K562 (cell line): ENCODE results near the gene ANKRD30A. TPM values are rescaled to one million over a fixed set of nuclear protein-coding genes. Genes with fewer than 3 reads are reported as not detected.

ENCODE experiments used
- ATAC-seq: fragments of 200-7000 bp; cut with Tn5 transposase; 3 replicates; pipeline ENCODE4 v1.9.1; 2020; ENCODE audit warnings: moderate library complexity
- BruUV-seq: library from RNA; stranded (reverse); fragments of 400-500 nt; replicated peaks from 2 replicates; lab custom pipeline; 2021; lab: Mats Ljungman, UMichigan
- CTCF ChIA-PET: fragments of 300-600 bp; formaldehyde crosslinking; extraction: SDS; loops from one replicate; lab custom pipeline; 2021; ENCODE audit warnings: low intra/inter-chr PET ratio; lab: Yijun Ruan, JAX
- POLR2A ChIA-PET: fragments of 300-600, 350-650 bp; sonication (Branson Sonifier 250); formaldehyde crosslinking; extraction: SDS; loops from one replicate; lab custom pipeline; 2021; ENCODE audit warnings: antibody characterized with exemption, inconsistent platforms; lab: Yijun Ruan, JAX
- DNase-seq, 4 experiments: peaks; one replicate each; pipeline versions ENCODE4 v3.0.0 to v3.0.0-alpha.2; 2011 to 2018; ENCODE audit warnings: low spot score in 3 of 4, mixed read lengths in 3 of 4; ENCODE audit errors: extremely low read depth in 1 of 4
- FAIRE-seq: peaks from 2 replicates; lab custom pipeline; 2011; peaks lifted over from hg19 to GRCh38; lab: Jason Lieb, UNC
- H2AFZ ChIP-seq: 2 replicates; pipeline ENCODE4 v1.6.0; 2011; ENCODE audit warnings: low read depth, low read length, control low read depth, inconsistent platforms
- H3K27ac ChIP-seq: fragments of 200-600 bp; 3 replicates; pipeline ENCODE4 v1.8.0; 2011; ENCODE audit warnings: low read depth, mild to moderate bottlenecking, control low read depth, inconsistent platforms, low read length, moderate library complexity, mixed read lengths; ENCODE audit errors: extremely low read depth
- H3K27me3 ChIP-seq, 2 experiments: fragments of 300-600 bp in 1 of 2; 2 replicates in 1 of 2; 3 replicates in 1 of 2; pipeline versions ENCODE4 v1.6.0 to v1.8.0; 2011; ENCODE audit warnings: inconsistent platforms in 2 of 2, low read length in 2 of 2, mild to moderate bottlenecking in 1 of 2, mixed read lengths in 1 of 2, moderate library complexity in 1 of 2; ENCODE audit not compliant: control insufficient read depth in 2 of 2, insufficient read depth in 2 of 2
- H3K36me3 ChIP-seq: fragments of 300-600 bp; 3 replicates; pipeline ENCODE4 v1.8.0; 2011; ENCODE audit warnings: mild to moderate bottlenecking, low read length, inconsistent platforms; ENCODE audit not compliant: control insufficient read depth, insufficient read depth
- H3K4me1 ChIP-seq, 2 experiments: fragments of 200-600 bp in 1 of 2; replicated peaks in 1 of 2; 2 replicates in 1 of 2; 3 replicates in 1 of 2; pipeline versions ENCODE4 v1.5.1 to v1.8.0; 2011; ENCODE audit warnings: inconsistent platforms in 2 of 2, low read length in 2 of 2, mild to moderate bottlenecking in 1 of 2, mixed read lengths in 1 of 2, moderate library complexity in 1 of 2; ENCODE audit not compliant: control insufficient read depth in 2 of 2, insufficient read depth in 2 of 2
- H3K4me2 ChIP-seq: 2 replicates; pipeline ENCODE4 v1.6.1; 2011; ENCODE audit warnings: low read length, control low read depth, inconsistent platforms, mixed read lengths; ENCODE audit not compliant: insufficient read depth
- H3K4me3 ChIP-seq: fragments of 200-600 bp; sonication (generic), shearing (Covaris generic); 2 replicates; pipeline ENCODE4 v1.5.1; 2016; ENCODE audit warnings: control low read depth, inconsistent platforms
- H3K79me2 ChIP-seq: fragments of 200-600 bp; 3 replicates; pipeline ENCODE4 v1.8.0; 2011; ENCODE audit warnings: low read length, inconsistent platforms; ENCODE audit not compliant: control insufficient read depth, insufficient read depth
- H3K9ac ChIP-seq, 2 experiments: 2 replicates each; pipeline versions ENCODE4 v1.6.0 to v1.6.1; 2011; ENCODE audit warnings: low read depth in 2 of 2, low read length in 2 of 2, control low read depth in 1 of 2, inconsistent platforms in 1 of 2, mild to moderate bottlenecking in 1 of 2, mixed read lengths in 1 of 2; ENCODE audit not compliant: insufficient read depth in 1 of 2
- H3K9me1 ChIP-seq: one replicate; pipeline ENCODE4 v1.6.0; 2011; ENCODE audit warnings: inconsistent platforms, mild to moderate bottlenecking, low read length, moderate library complexity; ENCODE audit not compliant: control insufficient read depth, insufficient read depth
- H3K9me3 ChIP-seq: replicated peaks from 2 replicates; pipeline ENCODE4 v1.5.1; 2011; ENCODE audit warnings: low read depth, low read length, inconsistent platforms; ENCODE audit not compliant: control insufficient read depth, insufficient read depth
- H4K20me1 ChIP-seq: replicated peaks from 2 replicates; pipeline ENCODE4 v1.6.1; 2011; ENCODE audit warnings: low read length, inconsistent platforms, mixed read lengths; ENCODE audit not compliant: control insufficient read depth, insufficient read depth
- CREBBP ChIP-seq: IDR thresholded peaks from one replicate; pipeline ENCODE4 v1.6.1; 2012; ENCODE audit warnings: low read depth, mild to moderate bottlenecking, control low read depth, inconsistent platforms, low read length
- HDAC2 ChIP-seq: fragments of 450-650 bp; IDR thresholded peaks from 2 replicates; pipeline ENCODE4 v1.6.1; 2016; ENCODE audit warnings: mild to moderate bottlenecking
- NFIX ChIP-seq: fragments of 250-450 bp; sonication (Bioruptor Pico); IDR thresholded peaks from 2 replicates; pipeline ENCODE4 v1.4.0; 2020; ENCODE audit warnings: low read depth, mild to moderate bottlenecking, moderate library complexity
- POLR3G ChIP-seq: IDR thresholded peaks from 2 replicates; pipeline ENCODE4 v1.6.1; 2011; ENCODE audit not compliant: insufficient read length, insufficient replicate concordance; ENCODE audit errors: extremely low read depth
- ZNF431 ChIP-seq: sonication (generic); formaldehyde crosslinking; IDR thresholded peaks from 2 replicates; pipeline ENCODE4 v1.8.0; 2022; ENCODE audit warnings: mild to moderate bottlenecking, missing genetic modification reagents
- WGBS: fragments of 100-300 bp; shearing (Covaris generic); methylation state at CpG from one replicate; pipeline ENCODE4 v1.1.6; 2016; ENCODE audit warnings: low coverage, mixed read lengths; ENCODE audit not compliant: insufficient coverage; ENCODE audit errors: missing lambda C conversion rate; 5-methylcytosine and 5-hydroxymethylcytosine counted together
- in situ Hi-C: fragments of 300-500 bp; cut with MboI; formaldehyde crosslinking; loops from 4 replicates; pipeline ENCODE4 v1.15.0; 2018; ENCODE audit warnings: inconsistent platforms, mixed read lengths
- intact Hi-C: fragments of 100-400 bp; cut with micrococcal nuclease; formaldehyde crosslinking; loops from 2 replicates; pipeline ENCODE4 v1.14.2; 2022
- polyA plus RNA-seq, 8 experiments: library from polyadenylated mRNA; depleted of rRNA in 4 of 8; stranded (reverse) in 5 of 8; unstranded in 3 of 8; fragments of >200 nt; fragmentation: Nextera tagmentation in 2 of 8; fragmentation: Illumina TruSeq in 1 of 8; extraction: Ambion mirVana in 2 of 8; extraction: Trizol in 1 of 8; gene quantifications; 2 replicates each; pipeline versions ENCODE4 v1.2.1 to v1.2.3, GENCODE V29; 2011 to 2014; ENCODE audit warnings: inconsistent platforms in 1 of 8, missing spikeins in 1 of 8
- total RNA-seq, 7 experiments: library from RNA; depleted of rRNA in 6 of 7; stranded (reverse); fragments of >200 nt in 6 of 7; fragmentation: Illumina TruSeq in 2 of 7; extraction: Trizol in 2 of 7; gene quantifications; 2 replicates each; pipeline versions ENCODE4 v1.2.1 to v1.2.3, GENCODE V29; 2011 to 2021; ENCODE audit warnings: low replicate concordance in 1 of 7
- TF ChIP-seq, protein P1 (sequence below): fragments of 450-650 bp; conservative IDR thresholded peaks from 2 replicates; pipeline ENCODE4 v1.6.1; 2016; ENCODE audit warnings: missing genetic modification characterization, low read depth, mild to moderate bottlenecking, missing compliant biosample characterization, moderate library complexity
- TF ChIP-seq, protein P2 (sequence below): fragments of 450-650 bp; IDR thresholded peaks from 2 replicates; pipeline ENCODE4 v1.6.1; 2017; ENCODE audit warnings: mild to moderate bottlenecking, moderate library complexity
- TF ChIP-seq, protein P3 (sequence below): fragments of 250-450 bp; sonication (Bioruptor Pico); IDR thresholded peaks from 2 replicates; pipeline ENCODE4 v1.5.1; 2021; ENCODE audit warnings: mild to moderate bottlenecking

The ANKRD30A gene
- total and polyA plus RNA-seq, 9 of the 15 experiments (the other 6 are each of a cell fraction or from before 2014, with no cell fraction given), result 0.04 to 0.09 (median 0.07) TPM; not detected in 6

DNA sequence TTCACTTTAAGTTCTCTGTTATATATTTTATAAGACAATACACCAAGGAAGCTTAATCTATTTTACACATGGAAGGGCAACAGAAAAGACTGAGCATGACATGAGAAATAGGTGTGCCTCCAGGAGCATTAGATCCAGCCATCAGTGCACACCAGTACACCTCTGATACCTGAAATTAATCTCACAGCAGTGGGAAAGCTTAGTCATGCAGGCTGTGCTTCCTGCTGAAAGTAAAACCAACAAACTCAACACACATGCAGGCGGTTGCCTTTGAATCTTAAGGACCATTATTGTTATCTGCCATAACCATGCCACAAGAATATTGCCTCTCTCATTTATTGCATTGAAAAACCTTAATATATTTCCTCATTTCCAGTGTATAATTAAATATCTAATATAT lies 16.4 kb upstream of the ANKRD30A start (continued):
- TF ChIP-seq, protein P1, sequence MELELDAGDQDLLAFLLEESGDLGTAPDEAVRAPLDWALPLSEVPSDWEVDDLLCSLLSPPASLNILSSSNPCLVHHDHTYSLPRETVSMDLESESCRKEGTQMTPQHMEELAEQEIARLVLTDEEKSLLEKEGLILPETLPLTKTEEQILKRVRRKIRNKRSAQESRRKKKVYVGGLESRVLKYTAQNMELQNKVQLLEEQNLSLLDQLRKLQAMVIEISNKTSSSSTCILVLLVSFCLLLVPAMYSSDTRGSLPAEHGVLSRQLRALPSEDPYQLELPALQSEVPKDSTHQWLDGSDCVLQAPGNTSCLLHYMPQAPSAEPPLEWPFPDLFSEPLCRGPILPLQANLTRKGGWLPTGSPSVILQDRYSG, result no peak
- TF ChIP-seq, protein P2, sequence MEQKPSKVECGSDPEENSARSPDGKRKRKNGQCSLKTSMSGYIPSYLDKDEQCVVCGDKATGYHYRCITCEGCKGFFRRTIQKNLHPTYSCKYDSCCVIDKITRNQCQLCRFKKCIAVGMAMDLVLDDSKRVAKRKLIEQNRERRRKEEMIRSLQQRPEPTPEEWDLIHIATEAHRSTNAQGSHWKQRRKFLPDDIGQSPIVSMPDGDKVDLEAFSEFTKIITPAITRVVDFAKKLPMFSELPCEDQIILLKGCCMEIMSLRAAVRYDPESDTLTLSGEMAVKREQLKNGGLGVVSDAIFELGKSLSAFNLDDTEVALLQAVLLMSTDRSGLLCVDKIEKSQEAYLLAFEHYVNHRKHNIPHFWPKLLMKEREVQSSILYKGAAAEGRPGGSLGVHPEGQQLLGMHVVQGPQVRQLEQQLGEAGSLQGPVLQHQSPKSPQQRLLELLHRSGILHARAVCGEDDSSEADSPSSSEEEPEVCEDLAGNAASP, result no peak
- no peak for TF ChIP-seq ZNF431 (CRISPR knock-in tag)

DNA sequence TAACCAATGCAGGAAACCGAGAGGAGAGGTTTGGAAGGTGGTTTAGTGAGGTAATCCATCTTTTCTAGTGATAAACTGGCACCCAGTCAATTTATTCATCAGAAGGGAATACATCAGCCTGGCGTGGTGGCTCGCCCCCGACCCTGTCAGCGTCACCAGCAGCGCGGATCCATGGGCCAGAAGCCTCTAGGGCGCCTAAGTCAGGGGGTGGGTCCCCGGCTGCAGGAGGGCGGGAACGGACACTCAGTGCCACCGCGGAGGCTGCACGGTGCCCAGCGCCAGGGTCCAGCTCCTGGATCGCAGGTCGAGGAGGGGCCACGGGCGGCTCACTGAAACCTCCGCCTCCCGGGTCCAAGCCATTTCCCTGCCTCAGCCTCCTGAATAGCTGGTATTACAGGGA lies 866 bp upstream of the ANKRD30A start:
- H3K4me2 ChIP-seq, result no peak overlapping the region
- DNase-seq, result no peak
- intact Hi-C loops, result no loop called here
- H3K79me2 ChIP-seq, result no peaks in the 10 kb centered on the region
- POLR2A ChIA-PET, result no interaction called here
- CTCF ChIA-PET, result no interaction called here
- no peaks in the 10 kb centered on the region for H3K9me3 ChIP-seq
- no peak overlapping the region for H2AFZ ChIP-seq
- no peak for TF ChIP-seq NFIX (CRISPR knock-in tag)
- TF ChIP-seq, protein P3, sequence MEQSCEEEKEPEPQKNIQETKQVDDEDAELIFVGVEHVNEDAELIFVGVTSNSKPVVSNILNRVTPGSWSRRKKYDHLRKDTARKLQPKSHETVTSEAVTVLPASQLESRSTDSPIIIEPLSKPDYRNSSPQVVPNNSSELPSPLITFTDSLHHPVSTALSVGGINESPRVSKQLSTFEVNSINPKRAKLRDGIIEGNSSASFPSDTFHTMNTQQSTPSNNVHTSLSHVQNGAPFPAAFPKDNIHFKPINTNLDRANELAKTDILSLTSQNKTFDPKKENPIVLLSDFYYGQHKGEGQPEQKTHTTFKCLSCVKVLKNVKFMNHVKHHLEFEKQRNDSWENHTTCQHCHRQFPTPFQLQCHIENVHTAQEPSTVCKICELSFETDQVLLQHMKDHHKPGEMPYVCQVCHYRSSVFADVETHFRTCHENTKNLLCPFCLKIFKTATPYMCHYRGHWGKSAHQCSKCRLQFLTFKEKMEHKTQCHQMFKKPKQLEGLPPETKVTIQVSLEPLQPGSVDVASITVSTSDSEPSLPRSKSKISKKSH, result no peak
- TF ChIP-seq HDAC2, result no peak
- TF ChIP-seq POLR3G, result no peak
- TF ChIP-seq CREBBP, result no peak
- TF ChIP-seq, all 486 proteins: peak for 0
- no peaks in the 10 kb centered on the region for H4K20me1 ChIP-seq
- no peaks in the 10 kb centered on the region for H3K27me3 ChIP-seq
- no peak for FAIRE-seq
- no peaks in the 10 kb centered on the region for H3K9me1 ChIP-seq
- no peaks in the 10 kb centered on the region; a peak in 1 of 5 replicates for H3K4me1 ChIP-seq
- H3K27ac ChIP-seq, result no peak overlapping the region
- no peaks in the 10 kb centered on the region for H3K36me3 ChIP-seq
- H3K4me3 ChIP-seq, result no peak overlapping the region
- no peak overlapping the region for H3K9ac ChIP-seq
- no peak for ATAC-seq
- 19% methylated on average over 4 of the region's 21 CpGs for WGBS
- no TSS peak for BruUV-seq
- in situ Hi-C loops, result no loop called here
